ENCODE measurements around the gene EPRS1. TPM values are rescaled to one million over a fixed set of nuclear protein-coding genes. Genes with fewer than 3 reads are reported as not detected.

EPRS1 gene
- polyA plus RNA-seq (51.6 and 63.4 TPM in 2 replicates), polyA minus RNA-seq (117 and 138 TPM in 2 replicates)

DNA sequence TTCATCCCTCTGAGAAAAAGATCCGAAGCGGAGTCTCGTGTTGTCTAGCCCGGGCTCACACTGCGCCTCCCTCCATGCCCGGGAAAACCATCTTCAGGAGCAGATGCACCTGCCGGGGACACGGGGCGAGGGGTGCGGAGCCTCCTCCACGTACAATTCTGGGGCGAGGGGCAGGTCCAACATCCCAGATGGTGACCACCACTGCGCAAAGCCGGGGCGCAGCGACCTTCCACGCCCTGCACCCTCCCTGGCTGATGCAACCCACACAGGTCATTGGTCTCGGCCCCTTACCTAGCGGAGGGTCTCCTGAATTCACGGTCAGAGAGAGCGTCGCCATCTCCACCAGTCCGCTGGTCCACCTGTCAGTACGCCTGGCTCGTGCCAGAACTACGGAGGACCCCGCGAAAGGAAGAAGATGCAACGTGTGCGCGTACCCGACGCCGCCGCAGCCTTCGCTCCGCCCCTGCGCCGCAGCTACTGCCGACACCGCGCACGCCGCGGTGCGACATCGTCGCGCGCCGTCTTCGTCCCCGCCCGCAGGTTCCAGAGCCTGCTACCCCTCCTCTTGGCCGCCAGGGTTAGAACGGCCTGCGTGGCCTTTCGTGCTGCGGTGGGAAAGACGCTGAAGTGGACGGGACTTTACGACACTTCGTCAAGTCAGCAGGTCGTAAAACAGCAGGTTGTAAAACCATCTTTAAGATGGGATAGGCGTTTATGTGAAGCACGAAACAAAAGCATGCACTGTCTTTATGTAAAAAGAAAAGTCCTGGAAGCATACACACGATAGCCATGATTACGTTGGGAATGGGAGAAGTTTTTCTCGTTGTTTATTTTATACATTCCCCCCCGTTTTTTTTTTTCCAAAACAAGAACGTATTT is at the start of gene EPRS1:
Gene EPRS1, minus strand, starts transcription at position 454 of the 879 bp plus-strand sequence. Its CDS starts 117 bp downstream, at position 337.
- Histone ChIP-seq H3K9ac (ENCODE audit: low read length) (peak within 1 kb of the TSS; percentile 76), H3K79me2 (replicated peaks; ENCODE audit: insufficient read depth, low read length) (peaks cover 23% of the 10 kb centered on the region), H4K20me1 (ENCODE audit: insufficient read depth) (no peaks in the 10 kb centered on the region), H3K27me3 (ENCODE audit: insufficient read depth, low read depth, low read length) (no peaks in the 10 kb centered on the region), H3K36me3 (ENCODE audit: insufficient read depth, low read length) (no peaks in the 10 kb centered on the region), H3F3A (ENCODE audit: insufficient read depth, low read length, poor library complexity, severe bottlenecking) (no peaks in the 10 kb centered on the region), H2AFZ (ENCODE audit: low read depth, low read length) (peak within 1 kb of the TSS; percentile 79), H3K4me3 (ENCODE audit: low read length) (peak within 1 kb of the TSS; percentile 79), H3K27ac (ENCODE audit: low read length) (peak within 1 kb of the TSS; percentile 70), H3K9me3 (ENCODE audit: low read length) (no peaks in the 10 kb centered on the region), H3K9me2 (ENCODE audit: insufficient read depth, low read length) (no peaks in the 10 kb centered on the region), H3K4me2 (ENCODE audit: low read length) (peak within 1 kb of the TSS; percentile 86)
- TF ChIP-seq EZH2 (IDR thresholded peaks at IDR 0.05; ENCODE audit: borderline replicate concordance, insufficient read depth, low read length, poor library complexity, severe bottlenecking) = no peak
- peak; percentile 78 for TF ChIP-seq POLR2AphosphoS5 (IDR thresholded peaks at IDR 0.05)
- TF ChIP-seq, protein P1, sequence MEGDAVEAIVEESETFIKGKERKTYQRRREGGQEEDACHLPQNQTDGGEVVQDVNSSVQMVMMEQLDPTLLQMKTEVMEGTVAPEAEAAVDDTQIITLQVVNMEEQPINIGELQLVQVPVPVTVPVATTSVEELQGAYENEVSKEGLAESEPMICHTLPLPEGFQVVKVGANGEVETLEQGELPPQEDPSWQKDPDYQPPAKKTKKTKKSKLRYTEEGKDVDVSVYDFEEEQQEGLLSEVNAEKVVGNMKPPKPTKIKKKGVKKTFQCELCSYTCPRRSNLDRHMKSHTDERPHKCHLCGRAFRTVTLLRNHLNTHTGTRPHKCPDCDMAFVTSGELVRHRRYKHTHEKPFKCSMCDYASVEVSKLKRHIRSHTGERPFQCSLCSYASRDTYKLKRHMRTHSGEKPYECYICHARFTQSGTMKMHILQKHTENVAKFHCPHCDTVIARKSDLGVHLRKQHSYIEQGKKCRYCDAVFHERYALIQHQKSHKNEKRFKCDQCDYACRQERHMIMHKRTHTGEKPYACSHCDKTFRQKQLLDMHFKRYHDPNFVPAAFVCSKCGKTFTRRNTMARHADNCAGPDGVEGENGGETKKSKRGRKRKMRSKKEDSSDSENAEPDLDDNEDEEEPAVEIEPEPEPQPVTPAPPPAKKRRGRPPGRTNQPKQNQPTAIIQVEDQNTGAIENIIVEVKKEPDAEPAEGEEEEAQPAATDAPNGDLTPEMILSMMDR (IDR thresholded peaks at IDR 0.05; ENCODE audit: poor library complexity, severe bottlenecking) = peak; percentile 95
- peak; percentile 34 for TF ChIP-seq SMC3 (conservative IDR thresholded peaks at IDR 0.05; ENCODE audit: poor library complexity)
- peak; percentile 63 for TF ChIP-seq TAF1 (IDR thresholded peaks at IDR 0.05; ENCODE audit: low read depth)
- peak; percentile 96 for TF ChIP-seq MXI1 (conservative IDR thresholded peaks at IDR 0.05; ENCODE audit: poor library complexity, severe bottlenecking)
- TF ChIP-seq, protein P2, sequence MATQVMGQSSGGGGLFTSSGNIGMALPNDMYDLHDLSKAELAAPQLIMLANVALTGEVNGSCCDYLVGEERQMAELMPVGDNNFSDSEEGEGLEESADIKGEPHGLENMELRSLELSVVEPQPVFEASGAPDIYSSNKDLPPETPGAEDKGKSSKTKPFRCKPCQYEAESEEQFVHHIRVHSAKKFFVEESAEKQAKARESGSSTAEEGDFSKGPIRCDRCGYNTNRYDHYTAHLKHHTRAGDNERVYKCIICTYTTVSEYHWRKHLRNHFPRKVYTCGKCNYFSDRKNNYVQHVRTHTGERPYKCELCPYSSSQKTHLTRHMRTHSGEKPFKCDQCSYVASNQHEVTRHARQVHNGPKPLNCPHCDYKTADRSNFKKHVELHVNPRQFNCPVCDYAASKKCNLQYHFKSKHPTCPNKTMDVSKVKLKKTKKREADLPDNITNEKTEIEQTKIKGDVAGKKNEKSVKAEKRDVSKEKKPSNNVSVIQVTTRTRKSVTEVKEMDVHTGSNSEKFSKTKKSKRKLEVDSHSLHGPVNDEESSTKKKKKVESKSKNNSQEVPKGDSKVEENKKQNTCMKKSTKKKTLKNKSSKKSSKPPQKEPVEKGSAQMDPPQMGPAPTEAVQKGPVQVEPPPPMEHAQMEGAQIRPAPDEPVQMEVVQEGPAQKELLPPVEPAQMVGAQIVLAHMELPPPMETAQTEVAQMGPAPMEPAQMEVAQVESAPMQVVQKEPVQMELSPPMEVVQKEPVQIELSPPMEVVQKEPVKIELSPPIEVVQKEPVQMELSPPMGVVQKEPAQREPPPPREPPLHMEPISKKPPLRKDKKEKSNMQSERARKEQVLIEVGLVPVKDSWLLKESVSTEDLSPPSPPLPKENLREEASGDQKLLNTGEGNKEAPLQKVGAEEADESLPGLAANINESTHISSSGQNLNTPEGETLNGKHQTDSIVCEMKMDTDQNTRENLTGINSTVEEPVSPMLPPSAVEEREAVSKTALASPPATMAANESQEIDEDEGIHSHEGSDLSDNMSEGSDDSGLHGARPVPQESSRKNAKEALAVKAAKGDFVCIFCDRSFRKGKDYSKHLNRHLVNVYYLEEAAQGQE (IDR thresholded peaks at IDR 0.05; ENCODE audit: borderline replicate concordance) = peak; percentile 30
- TF ChIP-seq EP300 (conservative IDR thresholded peaks at IDR 0.05; ENCODE audit: poor library complexity, severe bottlenecking) = peak; percentile 81
- TF ChIP-seq RAD21 (conservative IDR thresholded peaks at IDR 0.05) = no peak

- Histone ChIP-seq H3K79me2 (replicated peaks; ENCODE audit: insufficient read depth, low read length) (peaks cover 22% of the 10 kb centered on the region), H3K27ac (ENCODE audit: low read length) (peak within 1 kb of the TSS; percentile 59), H3K9me3 (ENCODE audit: low read length) (no peaks in the 10 kb centered on the region), H3K9ac (ENCODE audit: low read length) (peak within 1 kb of the TSS; percentile 81), H2AFZ (ENCODE audit: low read depth, low read length) (peak within 1 kb of the TSS; percentile 82), H3F3A (ENCODE audit: insufficient read depth, low read length, poor library complexity, severe bottlenecking) (no peaks in the 10 kb centered on the region), H3K9me2 (ENCODE audit: insufficient read depth, low read length) (no peaks in the 10 kb centered on the region), H3K4me2 (ENCODE audit: low read length) (peak within 1 kb of the TSS; percentile 62), H3K27me3 (ENCODE audit: insufficient read depth, low read depth, low read length) (no peaks in the 10 kb centered on the region), H3K36me3 (ENCODE audit: insufficient read depth, low read length) (no peaks in the 10 kb centered on the region), H4K20me1 (ENCODE audit: insufficient read depth) (no peaks in the 10 kb centered on the region), H3K4me3 (ENCODE audit: low read length) (peak within 1 kb of the TSS; percentile 99)
- TF ChIP-seq MXI1 (conservative IDR thresholded peaks at IDR 0.05; ENCODE audit: poor library complexity, severe bottlenecking) (peak; percentile 84), EP300 (conservative IDR thresholded peaks at IDR 0.05; ENCODE audit: poor library complexity, severe bottlenecking) (peak; percentile 26), POLR2AphosphoS5 (IDR thresholded peaks at IDR 0.05) (peak; percentile 67), EZH2 (IDR thresholded peaks at IDR 0.05; ENCODE audit: borderline replicate concordance, insufficient read depth, low read length, poor library complexity, severe bottlenecking) (no peak), RAD21 (conservative IDR thresholded peaks at IDR 0.05) (no peak), SMC3 (conservative IDR thresholded peaks at IDR 0.05; ENCODE audit: poor library complexity) (peak; percentile 24), TAF1 (IDR thresholded peaks at IDR 0.05; ENCODE audit: low read depth) (peak; percentile 31)
- TF ChIP-seq, protein P2 (IDR thresholded peaks at IDR 0.05; ENCODE audit: borderline replicate concordance) = no peak
- TF ChIP-seq, protein P1 (IDR thresholded peaks at IDR 0.05; ENCODE audit: poor library complexity, severe bottlenecking) = no peak
Measured at GRCh38 chr1:220094016-220094911, 48.0 kb upstream of the EPRS1 start, which contains the start of gene IARS2. IARS2 (plus strand) TSS chr1:220094132; CDS start chr1:220094217, 85 bp downstream.

All from neural cell (in vitro differentiated cells).